Measurements from ENCODE around the gene IFIT1.
"Not testable (repeated sequence)": the region's sequence is repeated elsewhere in the genome, so short reads cannot be mapped to it uniquely, and the experiment has no call there.

IFIT1 gene

GRCh38 chr10:89368129-89368528, 24.3 kb upstream of the IFIT1 start:
- no peak for DNase-seq

- DNase-seq, result no peak
Measured at GRCh38 chr10:89369156-89370105, 23.0 kb upstream of the IFIT1 start.

- DNase-seq, result no peak
Measured at GRCh38 chr10:89371079-89371478, 21.3 kb upstream of the IFIT1 start.

- DNase-seq, result no peak
Measured at GRCh38 chr10:89371987-89372386, 20.4 kb upstream of the IFIT1 start.

- DNase-seq, result no peak
Measured at GRCh38 chr10:89373916-89374711, 18.3 kb upstream of the IFIT1 start.

GRCh38 chr10:89374713-89375141, 17.7 kb upstream of the IFIT1 start:
- no peak for DNase-seq

GRCh38 chr10:89377705-89378637, 14.5 kb upstream of the IFIT1 start, which contains the start of gene IFIT1B:
Gene IFIT1B (plus strand): TSS chr10:89378056. CDS start chr10:89378136, 80 bp downstream.
- no peak for DNase-seq

GRCh38 chr10:89379103-89379502, 13.3 kb upstream of the IFIT1 start:
- no peak for DNase-seq

GRCh38 chr10:89382757-89383156, 9.7 kb upstream of the IFIT1 start:
- DNase-seq, result no peak

- no peak for DNase-seq
Measured at GRCh38 chr10:89384474-89385340, 7.7 kb upstream of the IFIT1 start.

- no peak for DNase-seq
Measured at GRCh38 chr10:89388806-89389205, 3.6 kb upstream of the IFIT1 start.

- no peak for DNase-seq
Measured at GRCh38 chr10:89389254-89389653, 3.2 kb upstream of the IFIT1 start.

- DNase-seq, result no peak
Measured at GRCh38 chr10:89390476-89391225, 1.8 kb upstream of the IFIT1 start.

- DNase-seq, result not testable (repeated sequence)
Measured at GRCh38 chr10:89391226-89391576, 1.2 kb upstream of the IFIT1 start.

GRCh38 chr10:89392974-89393373, 551 bp downstream of the IFIT1 start:
- DNase-seq, result no peak

GRCh38 chr10:89393898-89394297, 1.5 kb downstream of the IFIT1 start:
- no peak for DNase-seq

- no peak for DNase-seq
Measured at GRCh38 chr10:89395141-89395540, 2.7 kb downstream of the IFIT1 start.

GRCh38 chr10:89398003-89398749, 5.8 kb downstream of the IFIT1 start:
- DNase-seq, result no peak

GRCh38 chr10:89399956-89400355, 7.5 kb downstream of the IFIT1 start:
- no peak for DNase-seq

GRCh38 chr10:89403043-89403442, 10.6 kb downstream of the IFIT1 start:
- no peak for DNase-seq

All from stimulated activated CD4-positive, alpha-beta T cell treated with anti-CD3 and anti-CD28 coated beads, Interleukin-2, amount 100 ng/mL, for 24 hours (primary cell).